RWPE1 (cell line): Measurements from ENCODE around the gene SF3B4.

Source experiments
- CTCF ChIA-PET: fragments of 350-600 bp; sonication (Branson Sonifier 250); formaldehyde crosslinking; extraction: SDS; loops from one replicate; lab custom pipeline; 2021; lab: Yijun Ruan, JAX
- POLR2A ChIA-PET: fragments of 400-600 bp; formaldehyde crosslinking; extraction: SDS; loops from one replicate; lab custom pipeline; 2020; ENCODE audit warnings: antibody characterized with exemption; ENCODE audit not compliant: low non-redundant PET; lab: Yijun Ruan, JAX
- DNase-seq: peaks from one replicate; pipeline ENCODE4 v3.0.0; 2012; ENCODE audit warnings: low spot score
- H3K27ac ChIP-seq: fragments of 450-650 bp; 2 replicates; pipeline ENCODE4 v1.5.1; 2017
- TF ChIP-seq, protein P1 (sequence below): fragments of 450-650 bp; conservative IDR thresholded peaks from 2 replicates; pipeline ENCODE4 v1.5.1; 2017; ENCODE audit warnings: low read depth, mild to moderate bottlenecking

The SF3B4 gene, protein sequence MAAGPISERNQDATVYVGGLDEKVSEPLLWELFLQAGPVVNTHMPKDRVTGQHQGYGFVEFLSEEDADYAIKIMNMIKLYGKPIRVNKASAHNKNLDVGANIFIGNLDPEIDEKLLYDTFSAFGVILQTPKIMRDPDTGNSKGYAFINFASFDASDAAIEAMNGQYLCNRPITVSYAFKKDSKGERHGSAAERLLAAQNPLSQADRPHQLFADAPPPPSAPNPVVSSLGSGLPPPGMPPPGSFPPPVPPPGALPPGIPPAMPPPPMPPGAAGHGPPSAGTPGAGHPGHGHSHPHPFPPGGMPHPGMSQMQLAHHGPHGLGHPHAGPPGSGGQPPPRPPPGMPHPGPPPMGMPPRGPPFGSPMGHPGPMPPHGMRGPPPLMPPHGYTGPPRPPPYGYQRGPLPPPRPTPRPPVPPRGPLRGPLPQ

DNA sequence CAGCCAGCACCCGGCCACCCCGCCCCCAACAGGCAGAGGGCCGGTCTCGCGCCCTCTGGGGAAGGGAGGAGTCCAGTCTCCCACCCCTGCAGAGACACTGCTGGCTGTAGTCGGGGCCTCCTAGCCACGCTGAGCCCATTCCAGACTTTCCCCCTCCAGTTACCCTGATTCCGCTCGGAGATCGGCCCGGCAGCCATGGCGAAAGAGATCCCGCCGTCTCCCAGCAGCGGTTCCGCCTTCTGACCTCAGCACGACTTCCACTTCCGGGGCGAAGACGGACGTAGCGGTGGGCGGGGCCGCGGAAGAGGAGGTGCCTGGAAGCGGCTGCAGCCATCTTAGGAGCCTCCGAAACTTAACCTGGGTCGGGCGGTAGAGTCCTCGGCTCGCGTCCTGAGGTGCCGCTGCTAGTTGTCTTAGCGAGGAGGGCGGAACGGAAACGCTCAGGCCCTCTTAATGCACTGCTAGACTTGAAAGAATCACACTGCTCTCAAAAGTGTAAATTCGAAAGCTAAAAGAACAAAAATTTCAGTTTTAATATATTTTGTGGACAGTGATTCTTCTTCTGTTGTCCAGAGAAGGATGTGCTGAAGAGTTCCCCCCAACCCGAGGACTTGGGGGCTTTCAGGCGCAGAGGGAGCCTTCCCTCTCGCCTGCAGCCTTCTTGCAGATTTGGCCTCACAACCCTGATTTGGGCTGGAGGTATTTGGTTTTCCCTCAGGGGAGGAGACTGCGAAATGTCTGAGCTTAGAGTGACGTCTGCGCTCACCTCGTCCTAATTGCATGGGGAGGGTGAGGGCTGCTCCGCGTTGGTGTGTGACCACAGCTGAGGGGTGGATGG is at the start of gene SF3B4:
Gene SF3B4, minus strand, starts transcription at position 241 of the 838 bp plus-strand sequence. Its CDS starts 44 bp downstream, at position 197.
- ChIA-PET CTCF (no interaction called here), POLR2A (interaction anchor here (0.8 to 1.1 kb wide), 3 partner anchors 11 to 84 kb away, joined by 3 read pairs; no protein-coding TSS in a partner anchor)
- peak; percentile 88 for DNase-seq
- TF ChIP-seq, protein P1, sequence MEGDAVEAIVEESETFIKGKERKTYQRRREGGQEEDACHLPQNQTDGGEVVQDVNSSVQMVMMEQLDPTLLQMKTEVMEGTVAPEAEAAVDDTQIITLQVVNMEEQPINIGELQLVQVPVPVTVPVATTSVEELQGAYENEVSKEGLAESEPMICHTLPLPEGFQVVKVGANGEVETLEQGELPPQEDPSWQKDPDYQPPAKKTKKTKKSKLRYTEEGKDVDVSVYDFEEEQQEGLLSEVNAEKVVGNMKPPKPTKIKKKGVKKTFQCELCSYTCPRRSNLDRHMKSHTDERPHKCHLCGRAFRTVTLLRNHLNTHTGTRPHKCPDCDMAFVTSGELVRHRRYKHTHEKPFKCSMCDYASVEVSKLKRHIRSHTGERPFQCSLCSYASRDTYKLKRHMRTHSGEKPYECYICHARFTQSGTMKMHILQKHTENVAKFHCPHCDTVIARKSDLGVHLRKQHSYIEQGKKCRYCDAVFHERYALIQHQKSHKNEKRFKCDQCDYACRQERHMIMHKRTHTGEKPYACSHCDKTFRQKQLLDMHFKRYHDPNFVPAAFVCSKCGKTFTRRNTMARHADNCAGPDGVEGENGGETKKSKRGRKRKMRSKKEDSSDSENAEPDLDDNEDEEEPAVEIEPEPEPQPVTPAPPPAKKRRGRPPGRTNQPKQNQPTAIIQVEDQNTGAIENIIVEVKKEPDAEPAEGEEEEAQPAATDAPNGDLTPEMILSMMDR, result no peak
- H3K27ac ChIP-seq, result peak within 1 kb of the TSS; percentile 91

DNA sequence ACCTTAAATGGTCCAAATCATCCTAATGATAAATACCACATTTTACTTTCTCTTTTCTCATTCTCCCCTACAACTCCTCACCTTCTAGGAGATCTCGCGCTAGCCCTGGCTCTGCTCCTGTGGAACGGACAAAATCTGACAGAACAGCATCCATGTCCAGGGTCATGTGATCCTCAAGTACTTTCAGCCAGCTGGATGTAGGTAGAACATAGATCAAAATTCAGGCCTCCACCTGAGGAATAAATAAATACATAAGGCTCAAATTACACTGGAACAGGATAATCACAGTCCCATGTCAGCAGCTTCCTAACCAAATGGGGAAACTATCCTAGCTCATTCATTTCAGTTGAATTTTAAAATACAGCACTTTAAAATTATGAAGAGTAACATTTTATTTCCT is 49.7 kb upstream of the SF3B4 start:
- no peak for DNase-seq
- TF ChIP-seq, protein P1, result no peak
- POLR2A ChIA-PET, result no interaction called here
- no peak overlapping the region for H3K27ac ChIP-seq
- CTCF ChIA-PET, result interaction anchor here (0.6 kb wide), 1 partner anchor 10 kb away, joined by 5 read pairs; no protein-coding TSS in a partner anchor

DNA sequence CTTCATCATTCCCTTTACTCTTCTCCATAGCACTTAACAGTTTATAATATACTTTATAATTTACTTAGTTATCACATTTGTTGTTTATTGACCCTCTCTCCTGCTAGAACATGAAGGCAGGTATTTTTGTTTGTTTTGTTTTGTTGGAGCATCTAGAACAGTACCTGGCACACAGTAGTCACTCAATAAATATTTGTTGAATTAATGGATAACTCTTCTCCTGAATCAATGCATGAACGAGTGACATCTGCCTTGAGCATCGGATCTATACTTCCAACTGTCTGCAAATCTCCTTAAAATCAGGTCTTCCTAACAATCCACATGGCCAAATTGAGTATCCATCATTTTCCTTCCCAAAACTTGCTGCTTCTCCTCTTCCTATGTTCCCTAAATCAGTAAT is 44.9 kb upstream of the SF3B4 start:
- POLR2A ChIA-PET, result no interaction called here

DNA sequence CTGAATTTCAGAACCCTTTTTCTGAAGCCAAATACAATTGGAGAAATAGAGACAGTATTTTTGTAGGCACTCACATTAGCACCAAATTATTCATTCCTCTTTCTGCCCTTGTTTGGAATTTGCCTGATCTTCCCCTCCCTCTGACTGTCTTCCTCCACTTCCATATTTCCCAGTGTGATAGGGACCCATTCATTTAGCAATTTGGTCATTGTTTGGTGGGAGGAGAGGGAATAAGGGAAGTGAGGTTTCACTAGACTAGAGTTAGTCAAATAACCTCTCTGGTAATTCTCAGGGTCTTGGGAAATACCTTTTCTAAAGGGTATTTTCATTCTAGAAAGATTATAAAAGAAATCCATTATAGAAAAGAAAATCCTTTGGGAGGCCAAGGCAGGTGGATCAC is 40.0 kb upstream of the SF3B4 start:
- TF ChIP-seq, protein P1, result no peak
- H3K27ac ChIP-seq, result no peak overlapping the region
- POLR2A ChIA-PET, result no interaction called here
- DNase-seq, result no peak
- CTCF ChIA-PET, result interaction anchor here (0.7 kb wide), 2 partner anchors 39 to 44 kb away, joined by 6 read pairs; no protein-coding TSS in a partner anchor

More for the DNA sequence above, 44.9 kb upstream of the SF3B4 start:
- H3K27ac ChIP-seq, result no peak overlapping the region
- TF ChIP-seq, protein P1, result no peak
- no peak for DNase-seq
- CTCF ChIA-PET, result no interaction called here

DNA sequence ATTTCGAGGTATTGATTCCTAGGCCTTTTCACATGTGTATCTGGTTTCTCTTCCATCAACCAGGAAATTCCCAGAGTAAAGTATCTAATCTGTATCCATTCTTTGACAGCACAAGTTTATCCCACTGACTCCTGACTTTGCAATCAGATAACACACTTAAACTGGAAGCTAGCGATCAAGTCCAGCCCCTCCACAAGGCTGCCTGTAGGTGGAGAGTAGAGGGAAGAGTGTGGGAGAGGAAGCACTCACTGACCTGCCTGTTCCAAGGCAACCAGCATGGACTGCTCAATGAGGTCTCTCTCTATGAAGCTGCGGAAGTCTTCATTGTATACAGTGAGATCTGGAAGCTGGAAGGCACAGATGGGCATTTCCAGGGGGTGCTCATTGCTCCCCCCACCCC is 39.4 kb upstream of the SF3B4 start:
- POLR2A ChIA-PET, result no interaction called here
- no peak for DNase-seq
- TF ChIP-seq, protein P1, result no peak
- H3K27ac ChIP-seq, result no peak overlapping the region
- CTCF ChIA-PET, result interaction anchor here (0.7 kb wide), 1 partner anchor 44 kb away, joined by 6 read pairs; no protein-coding TSS in a partner anchor

DNA sequence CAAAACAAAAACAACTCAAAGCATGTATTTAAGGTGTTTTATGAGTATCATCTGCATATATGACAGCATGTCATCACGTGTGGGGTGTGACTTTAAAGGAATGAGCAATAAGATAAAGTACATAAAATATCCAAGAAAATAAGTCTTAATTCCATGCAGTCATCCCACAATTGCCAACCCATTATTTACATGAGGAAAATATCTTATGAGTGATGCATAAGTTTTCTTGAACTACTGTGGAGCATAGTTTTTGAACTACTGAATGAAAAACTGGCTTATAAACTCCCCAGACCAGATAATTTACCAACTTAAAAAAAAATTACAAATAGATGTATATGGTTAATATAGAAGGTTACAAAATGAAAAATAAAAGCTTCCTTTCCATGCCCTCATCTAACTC is 38.8 kb upstream of the SF3B4 start:
- TF ChIP-seq, protein P1, result no peak
- no peak overlapping the region for H3K27ac ChIP-seq
- ChIA-PET CTCF (no interaction called here), POLR2A (no interaction called here)
- no peak for DNase-seq
